Gastroesophageal sphincter (tissue), 3 donors: ENCODE measurements around the gene COPA.

Experiments
- POLR2A ChIP-seq, 2 donors: fragments of 450-650 bp; IDR thresholded peaks; one replicate each; pipeline ENCODE4 v1.6.1; 2017; ENCODE audit warnings: antibody characterized with exemption in 2 of 2, mild to moderate bottlenecking in 2 of 2, moderate library complexity in 1 of 2
- POLR2AphosphoS5 ChIP-seq: sonication (generic); formaldehyde crosslinking; IDR thresholded peaks from one replicate; pipeline ENCODE4 v1.6.1; 2017; ENCODE audit warnings: antibody characterized with exemption
- TF ChIP-seq, protein P1 (sequence below), 4 experiments: fragments of 200-600 bp in 2 of 4; fragments of 450-650 bp in 2 of 4; sonication (generic) in 1 of 4; IDR thresholded peaks; one replicate each; pipeline ENCODE4 v1.5.1; 2017 to 2019; ENCODE audit warnings: antibody characterized with exemption in 4 of 4, mild to moderate bottlenecking in 2 of 4, moderate library complexity in 2 of 4

DNA sequence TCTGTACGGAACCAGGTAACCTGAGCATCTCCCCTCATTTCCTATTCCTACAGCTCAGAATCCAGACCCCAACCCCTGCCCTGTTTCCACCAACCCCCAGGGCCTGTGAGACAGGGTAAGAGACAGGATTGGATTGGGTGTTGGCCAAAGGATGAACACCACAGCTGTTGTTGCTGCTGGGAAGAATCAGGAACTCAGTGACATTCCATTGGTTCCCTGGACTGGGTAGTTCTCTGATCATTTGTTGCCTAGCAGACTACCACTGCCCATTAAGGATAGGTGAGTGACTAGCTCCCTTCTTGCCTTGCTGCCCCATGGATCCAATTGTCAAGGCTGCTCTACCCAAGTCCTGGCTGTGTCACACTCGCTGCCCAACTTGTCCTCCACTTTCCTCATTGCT, 10.2 kb upstream of the COPA start:
- TF ChIP-seq POLR2A (IDR thresholded peaks at IDR 0.05) (no peak), POLR2AphosphoS5 (no peak)
- TF ChIP-seq, protein P1, sequence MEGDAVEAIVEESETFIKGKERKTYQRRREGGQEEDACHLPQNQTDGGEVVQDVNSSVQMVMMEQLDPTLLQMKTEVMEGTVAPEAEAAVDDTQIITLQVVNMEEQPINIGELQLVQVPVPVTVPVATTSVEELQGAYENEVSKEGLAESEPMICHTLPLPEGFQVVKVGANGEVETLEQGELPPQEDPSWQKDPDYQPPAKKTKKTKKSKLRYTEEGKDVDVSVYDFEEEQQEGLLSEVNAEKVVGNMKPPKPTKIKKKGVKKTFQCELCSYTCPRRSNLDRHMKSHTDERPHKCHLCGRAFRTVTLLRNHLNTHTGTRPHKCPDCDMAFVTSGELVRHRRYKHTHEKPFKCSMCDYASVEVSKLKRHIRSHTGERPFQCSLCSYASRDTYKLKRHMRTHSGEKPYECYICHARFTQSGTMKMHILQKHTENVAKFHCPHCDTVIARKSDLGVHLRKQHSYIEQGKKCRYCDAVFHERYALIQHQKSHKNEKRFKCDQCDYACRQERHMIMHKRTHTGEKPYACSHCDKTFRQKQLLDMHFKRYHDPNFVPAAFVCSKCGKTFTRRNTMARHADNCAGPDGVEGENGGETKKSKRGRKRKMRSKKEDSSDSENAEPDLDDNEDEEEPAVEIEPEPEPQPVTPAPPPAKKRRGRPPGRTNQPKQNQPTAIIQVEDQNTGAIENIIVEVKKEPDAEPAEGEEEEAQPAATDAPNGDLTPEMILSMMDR (IDR thresholded peaks at IDR 0.05) = no peak
